HG03460 (cell line): Measurements from ENCODE around the gene LRPAP1.

Experiments
- ATAC-seq: cut with Tn5 transposase; IDR thresholded peaks from one replicate; pipeline ENCODE4 v1.9.1; 2021; ENCODE audit not compliant: unreplicated experiment

LRPAP1 gene

DNA sequence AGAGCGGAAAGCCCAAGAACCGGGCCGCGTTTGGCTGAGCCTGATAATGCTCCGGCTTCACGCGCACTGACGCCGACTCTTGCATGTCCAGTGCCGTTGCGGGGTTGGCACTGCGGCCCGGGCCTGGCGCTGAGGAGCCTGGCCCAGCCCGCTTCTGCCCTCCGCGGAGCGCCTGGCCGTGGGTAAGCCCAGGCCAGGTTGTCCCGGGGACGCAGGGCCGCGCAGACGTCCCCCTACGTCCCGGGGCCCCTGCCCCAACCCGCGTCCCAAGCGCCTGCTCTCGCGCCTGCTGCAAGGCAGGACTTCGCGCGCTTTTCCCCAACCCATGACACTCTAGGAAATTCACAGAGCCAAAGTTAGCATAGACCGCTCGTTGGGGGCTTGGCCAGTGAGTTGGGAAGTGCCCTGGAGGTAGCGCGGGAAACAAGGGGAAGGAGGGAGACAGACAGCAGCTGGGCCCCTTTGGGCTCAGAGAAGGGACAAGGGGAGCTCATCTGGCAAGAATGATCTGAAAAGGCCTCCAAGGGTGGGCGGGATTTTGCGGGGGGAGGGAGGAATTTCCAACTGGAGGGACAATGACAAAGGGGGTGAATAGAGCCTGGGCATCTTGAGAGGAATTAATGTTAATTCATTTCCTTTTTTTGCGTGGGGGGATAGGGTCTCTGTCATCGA, 665 bp upstream of the LRPAP1 start:
- ATAC-seq: peak; percentile 2

- no peak for ATAC-seq
Observed at GRCh38 chr4:3531318-3531878, 824 bp downstream of the LRPAP1 start.

GRCh38 chr4:3530663-3531254, 1.5 kb downstream of the LRPAP1 start:
- no peak for ATAC-seq

- no peak for ATAC-seq
Observed at GRCh38 chr4:3530051-3530450, 2.2 kb downstream of the LRPAP1 start.

GRCh38 chr4:3529363-3529762, 2.9 kb downstream of the LRPAP1 start:
- ATAC-seq: no peak

GRCh38 chr4:3527914-3528876, 4.0 kb downstream of the LRPAP1 start:
- ATAC-seq: no peak

- no peak for ATAC-seq
Observed at GRCh38 chr4:3527101-3527913, 4.9 kb downstream of the LRPAP1 start.

DNA sequence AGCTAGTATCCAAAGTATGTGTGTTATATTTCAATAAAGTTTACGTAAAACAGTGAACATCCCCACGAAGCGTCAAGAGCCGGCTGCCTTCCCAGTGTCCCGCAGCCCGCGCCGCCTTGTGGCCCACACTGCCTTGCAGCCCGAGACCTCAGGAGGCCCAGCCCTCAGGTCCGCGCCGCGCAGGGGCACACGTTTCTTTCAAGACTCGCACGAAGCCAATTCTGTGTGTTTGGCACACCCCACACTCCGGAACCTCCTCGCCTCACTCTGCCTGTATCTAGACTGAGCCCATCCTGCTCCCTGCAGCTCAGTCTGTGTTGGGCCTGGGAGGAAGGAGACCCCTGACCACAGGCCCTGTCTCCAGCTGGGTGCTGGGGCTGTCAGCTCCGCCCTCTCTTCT, 5.8 kb downstream of the LRPAP1 start:
- ATAC-seq: no peak

- ATAC-seq: no peak
Observed at GRCh38 chr4:3525532-3526430, 6.4 kb downstream of the LRPAP1 start.

- ATAC-seq: no peak
Observed at GRCh38 chr4:3524920-3525319, 7.3 kb downstream of the LRPAP1 start.

DNA sequence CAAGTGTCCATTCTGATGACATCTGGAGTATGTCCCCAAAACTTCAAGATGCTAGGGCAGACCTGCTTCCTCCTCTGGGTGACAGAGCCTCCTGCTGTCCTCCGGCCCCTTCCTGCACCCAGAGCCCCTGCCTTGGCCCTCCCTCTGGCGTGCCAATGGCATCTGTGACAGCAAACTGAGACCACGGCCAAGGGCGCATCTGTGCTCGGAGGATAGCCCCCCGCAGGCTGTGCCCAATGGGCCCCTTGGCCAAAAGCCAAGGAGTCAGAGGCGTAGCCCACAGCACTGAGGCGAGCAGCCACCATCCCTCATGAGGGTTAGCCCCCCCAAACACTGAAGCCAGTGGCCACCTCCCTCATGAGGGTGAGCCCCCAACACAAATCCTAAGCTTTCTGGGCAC, 7.9 kb downstream of the LRPAP1 start:
- no peak for ATAC-seq

DNA sequence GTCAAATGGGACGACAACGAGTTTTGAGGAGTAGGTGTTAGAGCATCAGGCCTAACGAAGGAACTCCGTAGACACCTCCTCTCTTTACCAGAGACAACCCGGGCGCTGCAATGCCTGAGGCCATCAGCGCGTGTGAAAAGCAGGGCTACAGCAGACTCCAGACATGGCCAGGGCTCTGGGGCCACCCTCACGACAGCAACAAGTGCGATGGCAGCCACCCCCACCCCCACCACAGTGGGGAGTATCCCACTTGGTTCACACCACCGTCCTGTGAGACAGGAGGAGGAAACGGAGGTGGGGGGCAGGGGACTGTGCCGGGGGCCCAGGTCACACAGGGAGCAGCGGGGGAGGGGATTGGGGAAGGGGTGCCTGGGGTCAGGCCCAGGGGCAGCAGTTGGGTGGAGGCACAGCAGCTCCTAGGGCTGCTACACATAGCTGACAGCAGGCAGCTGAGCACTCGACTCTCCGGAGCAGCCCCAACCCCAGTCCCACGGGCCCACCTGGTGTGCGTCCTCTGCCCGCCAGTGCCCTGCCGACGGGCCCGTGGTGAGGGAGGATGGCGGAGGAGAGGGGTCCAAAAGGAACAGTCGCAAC, 8.5 kb downstream of the LRPAP1 start:
- no peak for ATAC-seq

GRCh38 chr4:3523146-3523627, 9.0 kb downstream of the LRPAP1 start:
- ATAC-seq: no peak

DNA sequence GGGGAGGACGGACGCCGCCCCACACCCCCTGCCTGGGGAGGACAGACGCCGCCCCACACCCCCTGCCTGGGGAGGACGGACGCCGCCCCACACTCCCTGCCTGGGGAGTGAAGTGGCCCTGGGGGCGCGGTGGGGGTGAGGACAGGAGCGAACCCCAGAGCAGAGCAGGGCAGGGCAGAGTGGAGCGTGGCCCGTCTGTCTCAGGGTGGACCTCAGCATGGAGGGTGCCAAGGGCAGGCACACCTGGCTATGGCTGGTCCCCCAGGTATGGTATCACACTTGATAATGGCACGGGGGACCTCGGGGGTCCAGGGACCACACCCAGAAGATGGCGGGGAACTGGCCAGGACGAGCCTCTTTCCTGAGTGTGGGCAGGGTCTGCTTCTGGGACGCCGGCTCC, 9.6 kb downstream of the LRPAP1 start:
- no peak for ATAC-seq

- ATAC-seq: no peak
Observed at GRCh38 chr4:3522326-3522640, 9.9 kb downstream of the LRPAP1 start.

GRCh38 chr4:3521621-3522325, 10.4 kb downstream of the LRPAP1 start:
- no peak for ATAC-seq

DNA sequence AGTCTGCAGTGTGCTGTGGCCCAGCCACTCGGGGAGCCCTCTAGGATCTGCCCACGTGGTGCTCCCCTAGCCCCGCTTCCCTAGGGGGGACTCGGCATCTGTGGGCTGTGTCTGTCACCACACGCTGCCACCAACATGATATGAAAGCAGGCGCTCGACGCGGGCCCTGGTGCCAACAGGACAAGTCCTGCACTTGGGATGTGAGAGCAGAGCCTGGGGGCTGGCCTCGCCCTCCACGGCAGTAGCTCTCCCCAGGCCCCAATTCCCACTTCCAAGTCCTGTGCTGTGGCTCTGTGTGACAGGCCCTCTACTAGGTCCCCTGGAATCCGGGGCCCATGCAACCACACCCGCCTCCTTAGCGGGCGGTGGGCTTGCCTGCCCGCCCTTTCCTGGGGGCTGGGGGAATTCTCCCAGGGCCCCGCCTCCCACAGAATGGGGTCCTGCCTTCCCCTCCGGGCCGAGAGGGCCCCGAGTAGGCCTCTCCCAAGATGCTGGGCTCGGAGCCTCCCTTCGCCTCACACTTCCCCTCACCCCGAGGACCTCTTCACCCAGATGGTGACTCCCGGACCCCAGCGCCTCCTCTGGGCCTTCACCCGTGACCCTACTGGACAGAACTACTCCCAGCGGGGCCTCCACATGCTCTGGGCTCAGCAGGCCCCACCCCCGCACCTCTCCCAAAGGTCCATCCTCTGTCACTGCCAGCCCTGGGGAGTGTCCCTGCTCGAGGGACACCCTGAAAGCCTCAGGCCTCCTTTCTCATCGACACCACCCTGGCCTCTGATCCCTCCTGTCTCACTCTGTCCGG, 11.2 kb downstream of the LRPAP1 start:
- ATAC-seq: no peak

GRCh38 chr4:3520276-3520675, 11.9 kb downstream of the LRPAP1 start:
- ATAC-seq: no peak
